Fibroblast of lung (primary cell): Measurements from ENCODE around the gene HILPDA.

Experiments
- EZH2 ChIP-seq: IDR thresholded peaks from 2 replicates; pipeline ENCODE4 v1.5.1; 2012; ENCODE audit warnings: low read length, control low read depth, mild to moderate bottlenecking; ENCODE audit errors: missing control alignments
- TF ChIP-seq, protein P1 (sequence below), 2 donors: IDR thresholded peaks in 1 of 2; conservative IDR thresholded peaks in 1 of 2; 1 replicate in 1 of 2; 2 replicates in 1 of 2; pipeline ENCODE4 v1.5.1; 2011 to 2012; ENCODE audit warnings: low read length in 2 of 2, control low read depth in 1 of 2, inconsistent platforms in 1 of 2, low read depth in 1 of 2, mild to moderate bottlenecking in 1 of 2

DNA sequence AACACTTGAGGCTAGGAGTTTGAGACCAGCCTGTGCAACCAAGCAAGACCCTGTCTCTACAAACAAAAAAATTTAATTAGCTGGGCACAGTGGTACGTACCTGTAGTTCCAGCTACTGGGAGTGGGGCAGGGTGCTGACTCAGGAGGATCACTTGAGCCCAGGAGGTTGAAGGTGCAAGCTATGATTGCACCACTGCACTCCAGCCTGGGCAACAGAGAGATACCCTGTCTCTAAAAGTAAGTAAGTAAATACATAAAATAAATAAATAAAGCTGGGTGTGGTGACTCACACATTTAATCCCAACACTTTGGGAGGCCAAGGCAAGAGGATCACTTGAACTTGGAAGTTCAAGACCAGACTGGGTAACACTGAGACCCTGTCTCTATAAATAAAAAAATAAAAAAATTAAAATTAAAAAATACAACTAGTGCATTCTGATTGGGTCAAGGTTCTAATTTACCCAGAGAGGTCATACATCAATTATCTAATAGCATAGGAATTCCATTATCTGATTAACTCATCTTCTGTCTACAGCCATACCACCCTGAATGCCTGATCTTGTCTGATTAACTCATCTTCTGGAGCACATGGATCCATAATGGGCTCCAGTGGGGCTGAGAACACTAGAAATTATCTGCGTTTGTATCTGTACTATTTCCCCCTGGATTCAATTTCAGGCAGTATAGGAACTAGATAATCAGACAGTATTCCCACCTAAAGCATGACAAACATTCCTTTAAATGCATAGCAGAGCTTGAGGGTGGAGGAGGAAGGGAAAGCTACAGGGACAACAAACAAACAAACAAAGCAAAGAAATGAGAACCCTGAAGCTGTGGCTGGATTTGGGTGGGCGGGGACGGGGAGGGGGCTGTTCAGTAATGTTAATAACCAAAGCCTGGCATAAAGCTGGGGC lies 21.0 kb upstream of the HILPDA start:
- TF ChIP-seq, protein P1, sequence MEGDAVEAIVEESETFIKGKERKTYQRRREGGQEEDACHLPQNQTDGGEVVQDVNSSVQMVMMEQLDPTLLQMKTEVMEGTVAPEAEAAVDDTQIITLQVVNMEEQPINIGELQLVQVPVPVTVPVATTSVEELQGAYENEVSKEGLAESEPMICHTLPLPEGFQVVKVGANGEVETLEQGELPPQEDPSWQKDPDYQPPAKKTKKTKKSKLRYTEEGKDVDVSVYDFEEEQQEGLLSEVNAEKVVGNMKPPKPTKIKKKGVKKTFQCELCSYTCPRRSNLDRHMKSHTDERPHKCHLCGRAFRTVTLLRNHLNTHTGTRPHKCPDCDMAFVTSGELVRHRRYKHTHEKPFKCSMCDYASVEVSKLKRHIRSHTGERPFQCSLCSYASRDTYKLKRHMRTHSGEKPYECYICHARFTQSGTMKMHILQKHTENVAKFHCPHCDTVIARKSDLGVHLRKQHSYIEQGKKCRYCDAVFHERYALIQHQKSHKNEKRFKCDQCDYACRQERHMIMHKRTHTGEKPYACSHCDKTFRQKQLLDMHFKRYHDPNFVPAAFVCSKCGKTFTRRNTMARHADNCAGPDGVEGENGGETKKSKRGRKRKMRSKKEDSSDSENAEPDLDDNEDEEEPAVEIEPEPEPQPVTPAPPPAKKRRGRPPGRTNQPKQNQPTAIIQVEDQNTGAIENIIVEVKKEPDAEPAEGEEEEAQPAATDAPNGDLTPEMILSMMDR (conservative IDR thresholded peaks at IDR 0.05 in 1 of 2, IDR thresholded peaks at IDR 0.05 in 1 of 2; ENCODE audit: low read depth in 1 of 2, low read length in 2 of 2), result no peak
- TF ChIP-seq EZH2, result no peak
